Endothelial cell of umbilical vein (primary cell): Measurements from ENCODE around the gene TMEM138.

Experiments
- CTCF ChIP-seq, 2 donors: IDR thresholded peaks; 1 replicate in 1 of 2; 2 replicates in 1 of 2; pipeline ENCODE4 v1.5.1; 2011; ENCODE audit warnings: low read length in 2 of 2, mild to moderate bottlenecking in 2 of 2, moderate library complexity in 2 of 2, control low read depth in 1 of 2, inconsistent platforms in 1 of 2, low read depth in 1 of 2; ENCODE audit not compliant: insufficient read depth in 1 of 2; ENCODE audit errors: extremely low read depth in 1 of 2
- EZH2 ChIP-seq: IDR thresholded peaks from 2 replicates; pipeline ENCODE4 v1.6.1; 2012; ENCODE audit warnings: borderline replicate concordance, low read depth, mild to moderate bottlenecking, moderate library complexity, low read length, inconsistent platforms; ENCODE audit not compliant: severe bottlenecking
- JUN ChIP-seq: IDR thresholded peaks from 2 replicates; pipeline ENCODE4 v1.6.1; 2011; ENCODE audit warnings: borderline replicate concordance, low read depth; ENCODE audit not compliant: insufficient read length, insufficient read depth
- MYC ChIP-seq: IDR thresholded peaks from one replicate; pipeline ENCODE4 v1.6.1; 2011; ENCODE audit warnings: mild to moderate bottlenecking, low read depth, low read length
- POLR2A ChIP-seq: IDR thresholded peaks from 2 replicates; pipeline ENCODE4 v1.6.1; 2012; ENCODE audit warnings: low read depth, mild to moderate bottlenecking, control low read depth, low read length
- POLR2AphosphoS5 ChIP-seq: IDR thresholded peaks from 2 replicates; pipeline ENCODE4 v1.6.1; 2012; ENCODE audit warnings: low read depth, mild to moderate bottlenecking, control low read depth, low read length, moderate library complexity; ENCODE audit not compliant: insufficient read depth
- TF ChIP-seq, protein P1 (sequence below): IDR thresholded peaks from 2 replicates; pipeline ENCODE4 v1.6.1; 2011; ENCODE audit not compliant: insufficient read depth, insufficient read length

- no peak for TF ChIP-seq POLR2AphosphoS5
- TF ChIP-seq CTCF (IDR thresholded peaks at IDR 0.05; ENCODE audit: extremely low read depth in 1 of 2, insufficient read depth in 1 of 2, low read depth in 1 of 2, low read length in 2 of 2), result no peak
- no peak for TF ChIP-seq POLR2A
- no peak for TF ChIP-seq MYC
- no peak for TF ChIP-seq EZH2
- TF ChIP-seq, protein P1, sequence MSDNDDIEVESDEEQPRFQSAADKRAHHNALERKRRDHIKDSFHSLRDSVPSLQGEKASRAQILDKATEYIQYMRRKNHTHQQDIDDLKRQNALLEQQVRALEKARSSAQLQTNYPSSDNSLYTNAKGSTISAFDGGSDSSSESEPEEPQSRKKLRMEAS, result no peak
- TF ChIP-seq JUN, result no peak
Observed at GRCh38 chr11:61406991-61407728, 45.0 kb downstream of the TMEM138 start.
